ENCODE data around the gene SLC1A7. TPM values are rescaled to one million over a fixed set of nuclear protein-coding genes. Genes with fewer than 3 reads are reported as not detected.

Gene SLC1A7
- total RNA-seq, 1 donor from 2014 or later = not detected

DNA sequence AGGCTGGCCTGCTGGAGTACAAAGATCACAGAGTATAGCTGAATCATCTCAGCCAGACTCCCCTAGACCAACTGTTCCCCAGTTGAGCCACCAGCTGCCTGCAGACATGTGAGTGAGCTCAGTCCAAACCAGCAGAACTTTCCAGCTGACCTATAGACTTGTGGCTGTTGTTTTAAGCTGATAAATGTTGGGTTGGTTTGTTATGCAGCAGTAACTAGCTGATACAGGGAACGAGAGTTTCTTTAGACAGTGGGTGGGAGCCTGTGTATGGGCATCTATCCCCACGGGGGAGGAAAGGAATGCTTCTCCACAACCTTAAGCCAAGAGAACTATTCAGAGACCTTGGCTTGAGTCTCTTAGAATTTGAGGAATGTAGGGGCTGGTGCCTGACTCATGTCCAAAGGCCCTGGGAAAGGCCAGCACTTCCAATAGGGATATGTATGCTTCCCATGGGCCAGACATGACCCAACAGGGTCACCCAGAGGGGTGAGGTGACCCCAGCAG, 30.1 kb downstream of the SLC1A7 start:
- Histone ChIP-seq H3K9ac (ENCODE audit: low read depth in 1 of 3, low read length in 3 of 3) (no peak overlapping the region), H3K9me3 (ENCODE audit: control insufficient read depth in 3 of 3, low read length in 3 of 3) (no peaks in the 10 kb centered on the region), H3K4me1 (ENCODE audit: control insufficient read depth in 3 of 3, insufficient read depth in 3 of 3, low read length in 3 of 3) (peaks cover 15 to 27% (median 21%) of the 10 kb centered on the region in 3 donors), H3K27ac (ENCODE audit: low read depth, low read length) (no peak overlapping the region), H3K27me3 (ENCODE audit: control insufficient read depth in 3 of 3, insufficient read depth in 3 of 3, low read length in 3 of 3) (no peaks in the 10 kb centered on the region), H3K36me3 (ENCODE audit: control insufficient read depth in 3 of 3, insufficient read depth in 3 of 3, low read length in 3 of 3) (no peaks in the 10 kb centered on the region), H3K4me3 (ENCODE audit: low read length in 3 of 3) (no peak overlapping the region)

DNA sequence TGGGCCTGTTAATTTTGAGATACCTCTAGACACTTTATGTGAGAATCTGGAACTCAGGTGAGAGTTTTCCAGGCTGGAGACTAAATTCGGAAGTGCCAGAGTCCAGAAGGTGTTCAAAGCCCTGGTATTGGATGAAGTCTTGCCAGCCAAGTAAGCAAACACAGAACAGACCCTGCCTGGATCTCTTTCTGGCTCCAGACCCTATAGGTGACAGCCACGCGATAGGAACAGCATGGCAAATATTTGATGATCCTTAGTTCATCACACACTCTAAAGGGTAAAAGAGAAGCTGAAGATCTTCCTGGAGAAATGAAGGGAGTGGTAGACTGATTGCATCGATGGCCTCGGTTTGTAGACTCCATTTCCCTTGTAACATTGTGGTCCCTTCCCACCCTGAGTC, 30.7 kb downstream of the SLC1A7 start:
- Histone ChIP-seq H3K27ac (ENCODE audit: low read depth, low read length) (no peak overlapping the region), H3K9me3 (ENCODE audit: control insufficient read depth in 3 of 3, low read length in 3 of 3) (no peaks in the 10 kb centered on the region), H3K27me3 (ENCODE audit: control insufficient read depth in 3 of 3, insufficient read depth in 3 of 3, low read length in 3 of 3) (no peaks in the 10 kb centered on the region), H3K4me1 (ENCODE audit: control insufficient read depth in 3 of 3, insufficient read depth in 3 of 3, low read length in 3 of 3) (peaks cover 15 to 27% (median 21%) of the 10 kb centered on the region in 3 donors), H3K4me3 (ENCODE audit: low read length in 3 of 3) (no peak overlapping the region), H3K36me3 (ENCODE audit: control insufficient read depth in 3 of 3, insufficient read depth in 3 of 3, low read length in 3 of 3) (no peaks in the 10 kb centered on the region), H3K9ac (ENCODE audit: low read depth in 1 of 3, low read length in 3 of 3) (no peak overlapping the region)

DNA sequence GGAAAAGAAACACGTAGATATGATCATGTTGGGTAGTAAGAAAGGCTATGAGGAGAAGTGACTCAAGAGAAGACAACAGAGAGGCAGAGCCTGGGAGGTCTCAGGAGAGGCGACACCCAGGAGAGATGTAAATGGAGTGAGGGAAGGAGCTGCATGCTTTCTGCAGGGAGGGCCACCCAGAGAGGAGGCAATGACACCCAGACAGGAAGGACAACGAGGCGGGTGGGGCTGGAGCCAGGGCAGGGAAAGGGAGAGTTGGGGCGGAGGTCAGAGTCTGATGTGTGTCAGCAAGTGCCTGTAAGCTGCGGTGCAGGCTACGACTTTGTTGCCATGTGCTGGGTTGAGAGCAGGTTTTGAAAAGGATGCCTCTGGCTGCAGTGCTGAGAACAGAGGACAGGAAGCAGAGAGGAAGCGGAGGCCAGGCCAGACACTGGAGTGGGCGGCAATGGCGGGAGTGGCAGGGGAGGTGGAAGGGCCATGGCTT, 31.3 kb downstream of the SLC1A7 start:
- H3K9ac ChIP-seq (ENCODE audit: low read depth in 1 of 3, low read length in 3 of 3) = no peak overlapping the region
- H3K36me3 ChIP-seq (ENCODE audit: control insufficient read depth in 3 of 3, insufficient read depth in 3 of 3, low read length in 3 of 3) = no peaks in the 10 kb centered on the region
- H3K9me3 ChIP-seq (ENCODE audit: control insufficient read depth in 3 of 3, low read length in 3 of 3) = no peaks in the 10 kb centered on the region
- no peak overlapping the region for H3K4me3 ChIP-seq (ENCODE audit: low read length in 3 of 3)
- no peaks in the 10 kb centered on the region for H3K27me3 ChIP-seq (ENCODE audit: control insufficient read depth in 3 of 3, insufficient read depth in 3 of 3, low read length in 3 of 3)
- H3K4me1 ChIP-seq (ENCODE audit: control insufficient read depth in 3 of 3, insufficient read depth in 3 of 3, low read length in 3 of 3) = peaks cover 15 to 27% (median 21%) of the 10 kb centered on the region in 3 donors
- no peak overlapping the region for H3K27ac ChIP-seq (ENCODE audit: low read depth, low read length)

DNA sequence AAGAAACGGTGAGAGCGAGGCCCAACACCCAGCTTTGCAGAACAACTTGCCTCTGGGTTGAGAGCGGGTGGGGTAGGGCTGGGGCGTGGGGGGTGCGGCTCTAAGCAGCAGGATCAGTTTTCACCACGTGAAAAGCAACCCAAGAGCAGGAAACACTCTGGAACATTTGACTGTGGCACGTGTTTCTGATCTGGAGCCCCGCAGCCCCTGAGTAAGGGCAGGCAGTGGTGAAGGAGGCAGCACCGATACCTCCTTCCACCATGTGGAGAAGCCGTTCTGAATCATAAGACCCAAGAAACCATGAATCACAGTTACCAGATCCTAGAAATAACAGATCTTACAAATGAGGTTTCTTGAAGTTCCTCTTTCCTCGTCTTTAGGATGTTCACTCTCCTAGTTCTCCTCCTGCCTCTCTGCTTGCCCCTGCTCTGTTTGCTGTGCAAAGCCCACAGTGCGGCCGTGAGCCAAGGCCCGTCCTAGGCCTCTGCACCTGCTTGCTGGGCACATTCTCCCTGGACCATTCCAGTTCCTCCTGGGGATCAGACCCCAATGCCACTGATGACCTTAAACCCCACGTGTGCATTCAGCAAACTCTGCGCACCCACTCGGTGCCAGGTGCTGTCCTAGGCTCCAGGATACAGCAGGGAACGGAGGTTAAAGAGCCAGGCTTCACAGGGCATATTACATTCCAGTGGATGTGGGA, 31.9 kb downstream of the SLC1A7 start:
- Histone ChIP-seq H3K4me1 (ENCODE audit: control insufficient read depth in 3 of 3, insufficient read depth in 3 of 3, low read length in 3 of 3) (peaks cover 15 to 27% (median 21%) of the 10 kb centered on the region in 3 donors), H3K27me3 (ENCODE audit: control insufficient read depth in 3 of 3, insufficient read depth in 3 of 3, low read length in 3 of 3) (no peaks in the 10 kb centered on the region), H3K27ac (ENCODE audit: low read depth, low read length) (no peak overlapping the region), H3K9ac (ENCODE audit: low read depth in 1 of 3, low read length in 3 of 3) (no peak overlapping the region), H3K4me3 (ENCODE audit: low read length in 3 of 3) (no peak overlapping the region), H3K36me3 (ENCODE audit: control insufficient read depth in 3 of 3, insufficient read depth in 3 of 3, low read length in 3 of 3) (no peaks in the 10 kb centered on the region), H3K9me3 (ENCODE audit: control insufficient read depth in 3 of 3, low read length in 3 of 3) (no peaks in the 10 kb centered on the region)

DNA sequence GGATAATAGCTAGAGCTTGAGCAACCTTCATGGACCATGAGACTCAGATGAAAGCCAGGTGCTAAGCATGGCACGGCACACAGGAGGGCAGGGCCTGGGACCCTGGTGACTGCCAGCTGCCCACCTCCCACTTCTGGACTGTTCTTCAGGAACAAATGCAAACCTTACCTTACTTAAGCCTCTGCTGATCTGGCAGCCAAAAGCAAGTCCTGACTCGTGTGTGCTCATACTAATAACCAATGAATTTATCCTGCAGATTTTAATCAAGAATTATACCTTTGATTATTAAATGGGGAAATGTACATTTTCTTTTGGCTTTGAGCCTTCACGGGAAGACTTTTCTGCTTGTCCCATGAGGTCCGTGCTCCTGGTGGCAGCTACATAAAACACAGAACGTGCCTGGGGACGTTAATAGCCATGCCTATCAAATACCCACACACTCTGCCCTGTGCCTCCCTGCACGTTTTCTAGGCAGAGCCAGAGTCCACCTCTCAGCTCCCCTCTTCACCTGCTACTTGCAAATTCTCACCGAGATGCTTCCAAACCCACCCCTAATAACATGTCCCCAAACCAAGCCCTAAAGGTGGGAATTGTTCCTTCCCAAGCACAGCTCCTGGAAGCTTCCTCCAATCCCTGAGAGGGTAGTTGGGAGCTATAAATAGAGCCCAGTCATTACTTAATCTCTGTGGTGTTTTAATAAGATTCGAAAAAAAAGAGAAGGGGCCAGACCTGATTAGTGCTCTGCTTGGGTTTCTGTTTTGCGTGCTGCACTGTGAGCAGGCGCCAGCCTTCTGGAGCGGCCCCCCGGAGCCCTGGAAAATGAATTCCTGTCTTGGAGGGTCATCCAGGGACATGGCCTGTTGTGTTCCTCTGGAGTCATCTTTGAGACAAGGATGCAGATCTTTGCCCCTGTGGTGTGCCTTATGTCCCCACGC, 33.5 kb downstream of the SLC1A7 start:
- Histone ChIP-seq H3K27me3 (ENCODE audit: control insufficient read depth in 3 of 3, insufficient read depth in 3 of 3, low read length in 3 of 3) (no peaks in the 10 kb centered on the region), H3K4me3 (ENCODE audit: low read length in 3 of 3) (no peak overlapping the region), H3K4me1 (ENCODE audit: control insufficient read depth in 3 of 3, insufficient read depth in 3 of 3, low read length in 3 of 3) (peaks cover 15 to 27% (median 21%) of the 10 kb centered on the region in 3 donors), H3K9me3 (ENCODE audit: control insufficient read depth in 3 of 3, low read length in 3 of 3) (no peaks in the 10 kb centered on the region), H3K27ac (ENCODE audit: low read depth, low read length) (no peak overlapping the region), H3K9ac (ENCODE audit: low read depth in 1 of 3, low read length in 3 of 3) (peak overlapping the region in 2 of 3 donors; percentile 5 to 8), H3K36me3 (ENCODE audit: control insufficient read depth in 3 of 3, insufficient read depth in 3 of 3, low read length in 3 of 3) (no peaks in the 10 kb centered on the region)

DNA sequence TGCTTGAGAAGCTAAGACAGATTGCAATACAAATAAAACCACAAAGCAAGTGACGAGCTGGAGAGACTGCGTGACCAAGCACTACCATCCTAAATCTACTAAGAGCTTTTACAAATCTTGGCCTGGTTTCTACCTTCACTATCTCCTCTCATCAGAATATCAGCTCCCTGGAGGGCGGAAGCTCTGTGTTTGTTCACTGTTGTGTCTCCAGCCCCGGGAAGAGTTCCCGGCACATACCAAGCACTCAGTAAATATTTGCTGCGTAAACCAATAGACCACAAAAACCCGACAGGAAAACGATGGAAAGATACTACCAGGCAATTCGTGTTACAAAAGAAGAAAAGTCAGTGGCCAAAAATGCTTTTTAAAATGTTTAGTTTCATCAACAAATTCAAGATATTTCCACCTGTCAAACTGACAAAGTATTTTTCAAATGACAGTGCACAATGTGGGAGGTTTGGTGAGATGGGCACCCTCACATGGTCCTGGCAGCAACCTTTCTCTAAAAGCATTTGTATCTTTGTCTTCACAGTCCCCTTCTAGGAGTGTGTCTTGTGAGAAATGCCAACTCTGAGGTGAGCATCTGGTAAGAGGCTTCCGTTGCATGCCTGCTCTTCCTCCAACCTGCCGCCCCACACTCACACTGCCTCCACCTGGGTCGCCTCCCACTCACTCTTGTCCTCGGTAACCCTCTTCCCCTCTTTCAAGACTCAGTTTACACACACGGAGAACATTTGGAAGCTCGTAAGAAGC, 34.7 kb downstream of the SLC1A7 start:
- H3K9ac ChIP-seq (ENCODE audit: low read depth in 1 of 3, low read length in 3 of 3) = no peak overlapping the region
- peaks cover 15 to 27% (median 21%) of the 10 kb centered on the region in 3 donors for H3K4me1 ChIP-seq (ENCODE audit: control insufficient read depth in 3 of 3, insufficient read depth in 3 of 3, low read length in 3 of 3)
- no peaks in the 10 kb centered on the region for H3K36me3 ChIP-seq (ENCODE audit: control insufficient read depth in 3 of 3, insufficient read depth in 3 of 3, low read length in 3 of 3)
- H3K27ac ChIP-seq (ENCODE audit: low read depth, low read length) = no peak overlapping the region
- H3K27me3 ChIP-seq (ENCODE audit: control insufficient read depth in 3 of 3, insufficient read depth in 3 of 3, low read length in 3 of 3) = no peaks in the 10 kb centered on the region
- no peaks in the 10 kb centered on the region for H3K9me3 ChIP-seq (ENCODE audit: control insufficient read depth in 3 of 3, low read length in 3 of 3)
- H3K4me3 ChIP-seq (ENCODE audit: low read length in 3 of 3) = no peak overlapping the region

DNA sequence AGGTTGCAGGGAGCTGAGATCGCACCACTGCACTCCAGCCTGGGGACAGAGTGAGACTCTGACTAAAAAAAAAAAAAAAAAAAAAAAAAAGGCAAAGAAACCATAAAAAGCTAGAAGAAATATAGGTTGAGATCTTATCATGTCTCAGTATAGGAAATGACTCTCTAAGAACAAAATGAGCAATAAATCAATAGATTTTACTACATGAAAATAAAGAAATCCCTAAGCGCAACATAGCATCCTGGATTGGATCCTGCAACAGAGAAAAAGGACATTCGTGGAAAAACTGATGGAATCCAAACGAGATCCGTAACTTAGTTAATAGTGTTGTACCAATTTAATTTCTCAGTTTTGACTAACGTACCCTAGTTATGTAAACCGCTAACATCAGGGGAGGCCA, 35.3 kb downstream of the SLC1A7 start:
- H3K27me3 ChIP-seq (ENCODE audit: control insufficient read depth in 3 of 3, insufficient read depth in 3 of 3, low read length in 3 of 3) = no peaks in the 10 kb centered on the region
- H3K4me1 ChIP-seq (ENCODE audit: control insufficient read depth in 3 of 3, insufficient read depth in 3 of 3, low read length in 3 of 3) = peaks cover 15 to 27% (median 21%) of the 10 kb centered on the region in 3 donors
- H3K4me3 ChIP-seq (ENCODE audit: low read length in 3 of 3) = no peak overlapping the region
- no peaks in the 10 kb centered on the region for H3K36me3 ChIP-seq (ENCODE audit: control insufficient read depth in 3 of 3, insufficient read depth in 3 of 3, low read length in 3 of 3)
- no peak overlapping the region for H3K27ac ChIP-seq (ENCODE audit: low read depth, low read length)
- H3K9me3 ChIP-seq (ENCODE audit: control insufficient read depth in 3 of 3, low read length in 3 of 3) = no peaks in the 10 kb centered on the region
- H3K9ac ChIP-seq (ENCODE audit: low read depth in 1 of 3, low read length in 3 of 3) = no peak overlapping the region

DNA sequence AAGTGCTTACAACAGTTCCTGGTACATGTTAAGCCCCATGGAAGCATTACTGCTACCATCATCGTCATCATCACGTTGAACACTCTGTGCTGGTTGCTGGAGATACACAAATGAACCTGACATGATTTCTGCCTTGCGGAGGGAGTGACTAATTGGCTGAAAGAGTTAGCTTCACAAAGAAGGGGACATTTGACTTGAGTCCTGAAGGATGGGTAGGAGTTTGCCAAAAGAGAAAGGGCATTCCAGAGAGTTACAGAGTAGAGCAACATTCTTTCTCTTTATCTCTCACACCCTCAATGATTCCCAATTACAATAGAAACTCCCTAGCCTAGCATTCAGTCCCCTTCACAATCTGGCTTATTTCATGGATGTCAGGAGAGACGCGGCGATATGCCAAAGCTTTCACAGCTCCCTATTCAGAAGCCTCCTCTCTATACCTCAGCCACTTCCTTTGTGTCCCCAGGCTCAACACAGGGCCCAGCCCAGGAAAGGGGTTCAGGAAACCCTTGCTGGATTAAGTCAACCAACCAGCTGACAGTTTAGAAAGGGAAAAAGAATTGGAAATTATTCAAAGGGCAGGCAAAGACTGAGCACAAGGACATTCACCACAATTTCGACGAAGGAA, 38.0 kb downstream of the SLC1A7 start:
- Histone ChIP-seq H3K4me1 (ENCODE audit: control insufficient read depth in 3 of 3, insufficient read depth in 3 of 3, low read length in 3 of 3) (peaks cover 6 to 10% (median 8%) of the 10 kb centered on the region in 3 donors), H3K9ac (ENCODE audit: low read depth in 1 of 3, low read length in 3 of 3) (no peak overlapping the region), H3K27me3 (ENCODE audit: control insufficient read depth in 3 of 3, insufficient read depth in 3 of 3, low read length in 3 of 3) (no peaks in the 10 kb centered on the region), H3K36me3 (ENCODE audit: control insufficient read depth in 3 of 3, insufficient read depth in 3 of 3, low read length in 3 of 3) (no peaks in the 10 kb centered on the region), H3K4me3 (ENCODE audit: low read length in 3 of 3) (no peak overlapping the region), H3K9me3 (ENCODE audit: control insufficient read depth in 3 of 3, low read length in 3 of 3) (no peaks in the 10 kb centered on the region), H3K27ac (ENCODE audit: low read depth, low read length) (no peak overlapping the region)

DNA sequence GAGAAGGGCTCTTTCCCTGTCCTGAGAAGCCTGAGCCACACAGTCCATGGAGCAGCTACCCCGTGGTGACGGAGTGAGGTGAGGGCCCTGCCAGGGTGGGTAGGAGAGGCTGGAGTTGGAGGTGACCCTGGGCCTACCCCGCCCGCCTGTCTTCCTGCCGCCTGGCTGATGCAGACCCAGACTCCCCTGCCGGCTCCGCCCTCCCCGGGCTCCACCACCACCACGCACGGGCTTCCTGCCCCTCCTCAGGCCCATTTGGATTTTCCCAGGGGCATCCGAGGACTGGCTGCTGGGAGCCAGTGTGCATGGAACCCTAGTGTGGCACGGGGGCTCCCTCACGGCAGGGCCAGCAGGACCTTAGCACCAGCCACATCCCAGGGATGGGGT, 47.9 kb downstream of the SLC1A7 start:
- Histone ChIP-seq H3K9me3 (ENCODE audit: control insufficient read depth in 3 of 3, low read length in 3 of 3) (no peaks in the 10 kb centered on the region), H3K4me1 (ENCODE audit: control insufficient read depth in 3 of 3, insufficient read depth in 3 of 3, low read length in 3 of 3) (peaks cover 0 to 8% (median 6%) of the 10 kb centered on the region in 3 donors), H3K9ac (ENCODE audit: low read depth in 1 of 3, low read length in 3 of 3) (no peak overlapping the region), H3K4me3 (ENCODE audit: low read length in 3 of 3) (no peak overlapping the region), H3K36me3 (ENCODE audit: control insufficient read depth in 3 of 3, insufficient read depth in 3 of 3, low read length in 3 of 3) (no peaks in the 10 kb centered on the region), H3K27me3 (ENCODE audit: control insufficient read depth in 3 of 3, insufficient read depth in 3 of 3, low read length in 3 of 3) (peaks cover 0 to 8% (median 5%) of the 10 kb centered on the region in 3 donors), H3K27ac (ENCODE audit: low read depth, low read length) (no peak overlapping the region)
